MCF 10A (cell line): ENCODE measurements around the gene ABCC4. TPM values are rescaled to one million over a fixed set of nuclear protein-coding genes. Genes with fewer than 3 reads are reported as not detected.
A peak's percentile ranks its signal among the peaks of the same experiment; 100 is the strongest.

Experiments used
- BruUV-seq: library from RNA; stranded (reverse); fragments of 400-500 nt; replicated peaks from 2 replicates; lab custom pipeline; 2021; lab: Mats Ljungman, UMichigan
- CTCF ChIA-PET: fragments of 300-600 bp; sonication (Branson Sonifier 250); formaldehyde crosslinking; extraction: SDS; loops from one replicate; lab custom pipeline; 2021; ENCODE audit warnings: antibody characterized with exemption, inconsistent platforms; lab: Yijun Ruan, JAX
- POLR2A ChIA-PET: fragments of 300-600, 350-650 bp; sonication (Branson Sonifier 250); formaldehyde crosslinking; extraction: SDS; loops from one replicate; lab custom pipeline; 2020; ENCODE audit warnings: antibody characterized with exemption, inconsistent platforms; lab: Yijun Ruan, JAX
- DNase-seq: peaks from one replicate; pipeline ENCODE4 v3.0.0-alpha.2; 2018; ENCODE audit not compliant: unreplicated experiment
- H3K27ac Mint-ChIP-seq: one replicate; pipeline ENCODE4 v1.8.0; 2022; ENCODE audit warnings: mild to moderate bottlenecking, low read depth, mixed read lengths; ENCODE audit not compliant: unreplicated experiment
- H3K27me3 Mint-ChIP-seq: one replicate; pipeline ENCODE4 v1.8.0; 2022; ENCODE audit warnings: mixed read lengths; ENCODE audit not compliant: insufficient read depth, unreplicated experiment
- H3K36me3 Mint-ChIP-seq: one replicate; pipeline ENCODE4 v1.8.0; 2022; ENCODE audit warnings: mild to moderate bottlenecking, moderate library complexity, mixed read lengths; ENCODE audit not compliant: insufficient read depth, unreplicated experiment
- H3K4me1 Mint-ChIP-seq: one replicate; pipeline ENCODE4 v1.8.0; 2022; ENCODE audit warnings: mixed read lengths; ENCODE audit not compliant: insufficient read depth, unreplicated experiment
- H3K4me3 Mint-ChIP-seq: one replicate; pipeline ENCODE4 v1.8.0; 2022; ENCODE audit warnings: mild to moderate bottlenecking, moderate library complexity, mixed read lengths; ENCODE audit not compliant: unreplicated experiment
- H3K9me3 Mint-ChIP-seq: one replicate; pipeline ENCODE4 v1.8.0; 2022; ENCODE audit warnings: mixed read lengths; ENCODE audit not compliant: unreplicated experiment
- CTCF ChIP-seq: fragments of 200-600 bp; IDR thresholded peaks from one replicate; pipeline ENCODE4 v1.8.0; 2022; ENCODE audit warnings: antibody characterized with exemption, mild to moderate bottlenecking; ENCODE audit not compliant: unreplicated experiment
- intact Hi-C: fragments of 100-400 bp; cut with micrococcal nuclease; formaldehyde crosslinking; loops from 2 replicates; pipeline ENCODE4 v1.14.1; 2022
- total RNA-seq: library from RNA; stranded (reverse); gene quantifications from 2 replicates; pipeline ENCODE4 v1.2.3, GENCODE V29; 2022

ABCC4 gene
- total RNA-seq, 1 experiment from 2014 or later = 13.9 TPM

GRCh38 chr13:95099541-95099940, 201.7 kb downstream of the ABCC4 start:
- Mint-ChIP-seq H3K27me3 (no peaks in the 10 kb centered on the region), H3K4me3 (no peak overlapping the region), H3K27ac (peak overlapping the region; percentile 80), H3K9me3 (peaks cover 24% of the 10 kb centered on the region), H3K4me1 (peaks cover 23% of the 10 kb centered on the region), H3K36me3 (peaks cover under 1% of the 10 kb centered on the region)
- DNase-seq = peak; percentile 87
- CTCF ChIA-PET = interaction anchor here (0.6 kb wide), 1 partner anchor 281 kb away, joined by 4 read pairs; no protein-coding TSS in a partner anchor
- POLR2A ChIA-PET = no interaction called here
- TF ChIP-seq CTCF = no peak
- intact Hi-C loops = no loop called here
- BruUV-seq = no TSS peak

- DNase-seq = peak; percentile 39
- intact Hi-C loops = no loop called here
- ChIA-PET POLR2A (no interaction called here), CTCF (no interaction called here)
- no peak for TF ChIP-seq CTCF
- Mint-ChIP-seq H3K27ac (peak overlapping the region; percentile 80), H3K36me3 (peaks cover 5% of the 10 kb centered on the region), H3K4me3 (no peak overlapping the region), H3K4me1 (peaks cover 23% of the 10 kb centered on the region), H3K27me3 (no peaks in the 10 kb centered on the region), H3K9me3 (peaks cover 24% of the 10 kb centered on the region)
- no TSS peak for BruUV-seq
These were observed 202.3 kb downstream of the ABCC4 start for GRCh38 chr13:95098916-95099315.

GRCh38 chr13:95091755-95092154, 209.5 kb downstream of the ABCC4 start:
- no peak for DNase-seq
- CTCF ChIA-PET = interaction anchor here (0.7 kb wide), 1 partner anchor 35 kb away, joined by 3 read pairs; no protein-coding TSS in a partner anchor
- no peaks in the 10 kb centered on the region for H3K27me3 Mint-ChIP-seq
- no peak overlapping the region for H3K4me3 Mint-ChIP-seq
- no peak overlapping the region for H3K27ac Mint-ChIP-seq
- TF ChIP-seq CTCF = no peak
- peaks cover 6% of the 10 kb centered on the region for H3K4me1 Mint-ChIP-seq
- H3K36me3 Mint-ChIP-seq = peaks cover 5% of the 10 kb centered on the region
- peaks cover 22% of the 10 kb centered on the region for H3K9me3 Mint-ChIP-seq
- intact Hi-C loops = no loop called here
- POLR2A ChIA-PET = no interaction called here
- BruUV-seq = no TSS peak

- Mint-ChIP-seq H3K27me3 (no peaks in the 10 kb centered on the region), H3K27ac (no peak overlapping the region), H3K4me1 (peaks cover 6% of the 10 kb centered on the region), H3K36me3 (no peaks in the 10 kb centered on the region), H3K4me3 (no peak overlapping the region), H3K9me3 (peaks cover 7% of the 10 kb centered on the region)
- no peak for TF ChIP-seq CTCF
- ChIA-PET CTCF (interaction anchor here (0.6 kb wide), 3 partner anchors 10 to 413 kb away, joined by 3 read pairs; no protein-coding TSS in a partner anchor), POLR2A (no interaction called here)
- intact Hi-C loops = no loop called here
- BruUV-seq = no TSS peak
- no peak for DNase-seq
These were observed 213.4 kb downstream of the ABCC4 start for GRCh38 chr13:95087746-95088305.
